Measurements from ENCODE around the gene COX10.

COX10 gene

DNA sequence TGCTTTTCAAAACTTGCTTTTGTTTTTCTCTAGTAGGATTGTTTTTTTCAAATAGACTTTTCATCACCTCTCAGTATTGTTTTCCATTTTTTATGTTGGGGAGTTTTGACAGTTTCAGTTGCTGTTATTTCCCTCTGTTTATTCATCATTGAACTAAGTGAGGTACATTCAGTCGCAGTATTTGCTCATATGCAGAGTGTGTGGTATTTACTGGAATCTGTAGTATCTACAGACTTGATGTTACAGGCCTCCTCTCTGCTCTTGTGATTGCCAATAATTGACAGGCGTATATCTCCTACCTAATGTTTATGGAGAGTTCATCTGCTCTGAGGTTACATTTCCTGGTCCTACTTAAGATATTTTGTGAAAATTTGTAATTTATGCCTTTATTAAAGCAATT is 49.6 kb downstream of the COX10 start:
- TF ChIP-seq SNAI2 (CRISPR knock-in tag; IDR thresholded peaks at IDR 0.05), result no peak
- ATAC-seq, result no peak

DNA sequence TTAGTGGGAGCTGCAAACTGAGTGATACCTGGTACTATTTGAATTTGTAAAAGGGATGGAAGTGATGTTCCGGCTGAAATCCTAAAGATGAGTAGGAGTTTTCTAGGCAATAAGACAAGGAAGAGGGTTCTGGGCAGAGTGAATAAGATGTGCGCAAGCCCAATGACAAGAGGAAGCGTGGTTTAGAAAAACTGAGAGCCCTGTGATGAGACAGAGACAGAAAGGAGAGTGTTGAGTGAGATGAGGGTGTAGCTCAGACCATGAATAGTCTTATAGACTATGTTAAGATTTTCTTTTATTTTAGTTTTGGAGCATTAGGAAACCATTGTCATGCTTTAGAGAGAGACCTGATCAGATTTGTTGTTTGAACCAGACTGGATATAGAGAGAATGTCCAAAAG is 50.2 kb downstream of the COX10 start:
- TF ChIP-seq SNAI2 (CRISPR knock-in tag; IDR thresholded peaks at IDR 0.05) (no peak), GLIS3 (CRISPR knock-in tag; IDR thresholded peaks at IDR 0.05) (no peak), ZNF70 (CRISPR knock-in tag; IDR thresholded peaks at IDR 0.05) (no peak), ZFP3 (CRISPR knock-in tag; IDR thresholded peaks at IDR 0.05) (no peak), ZNF8 (CRISPR knock-in tag; IDR thresholded peaks at IDR 0.05) (no peak), ARNTL (CRISPR knock-in tag; IDR thresholded peaks at IDR 0.05; ENCODE audit: borderline replicate concordance, low read depth) (no peak)
- TF ChIP-seq, protein P1, sequence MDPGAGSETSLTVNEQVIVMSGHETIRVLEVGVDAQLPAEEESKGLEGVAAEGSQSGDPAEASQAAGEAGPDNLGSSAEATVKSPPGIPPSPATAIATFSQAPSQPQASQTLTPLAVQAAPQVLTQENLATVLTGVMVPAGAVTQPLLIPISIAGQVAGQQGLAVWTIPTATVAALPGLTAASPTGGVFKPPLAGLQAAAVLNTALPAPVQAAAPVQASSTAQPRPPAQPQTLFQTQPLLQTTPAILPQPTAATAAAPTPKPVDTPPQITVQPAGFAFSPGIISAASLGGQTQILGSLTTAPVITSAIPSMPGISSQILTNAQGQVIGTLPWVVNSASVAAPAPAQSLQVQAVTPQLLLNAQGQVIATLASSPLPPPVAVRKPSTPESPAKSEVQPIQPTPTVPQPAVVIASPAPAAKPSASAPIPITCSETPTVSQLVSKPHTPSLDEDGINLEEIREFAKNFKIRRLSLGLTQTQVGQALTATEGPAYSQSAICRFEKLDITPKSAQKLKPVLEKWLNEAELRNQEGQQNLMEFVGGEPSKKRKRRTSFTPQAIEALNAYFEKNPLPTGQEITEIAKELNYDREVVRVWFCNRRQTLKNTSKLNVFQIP (CRISPR knock-in tag; IDR thresholded peaks at IDR 0.05; ENCODE audit: borderline replicate concordance, low read depth), result no peak
- TF ChIP-seq, protein P2, sequence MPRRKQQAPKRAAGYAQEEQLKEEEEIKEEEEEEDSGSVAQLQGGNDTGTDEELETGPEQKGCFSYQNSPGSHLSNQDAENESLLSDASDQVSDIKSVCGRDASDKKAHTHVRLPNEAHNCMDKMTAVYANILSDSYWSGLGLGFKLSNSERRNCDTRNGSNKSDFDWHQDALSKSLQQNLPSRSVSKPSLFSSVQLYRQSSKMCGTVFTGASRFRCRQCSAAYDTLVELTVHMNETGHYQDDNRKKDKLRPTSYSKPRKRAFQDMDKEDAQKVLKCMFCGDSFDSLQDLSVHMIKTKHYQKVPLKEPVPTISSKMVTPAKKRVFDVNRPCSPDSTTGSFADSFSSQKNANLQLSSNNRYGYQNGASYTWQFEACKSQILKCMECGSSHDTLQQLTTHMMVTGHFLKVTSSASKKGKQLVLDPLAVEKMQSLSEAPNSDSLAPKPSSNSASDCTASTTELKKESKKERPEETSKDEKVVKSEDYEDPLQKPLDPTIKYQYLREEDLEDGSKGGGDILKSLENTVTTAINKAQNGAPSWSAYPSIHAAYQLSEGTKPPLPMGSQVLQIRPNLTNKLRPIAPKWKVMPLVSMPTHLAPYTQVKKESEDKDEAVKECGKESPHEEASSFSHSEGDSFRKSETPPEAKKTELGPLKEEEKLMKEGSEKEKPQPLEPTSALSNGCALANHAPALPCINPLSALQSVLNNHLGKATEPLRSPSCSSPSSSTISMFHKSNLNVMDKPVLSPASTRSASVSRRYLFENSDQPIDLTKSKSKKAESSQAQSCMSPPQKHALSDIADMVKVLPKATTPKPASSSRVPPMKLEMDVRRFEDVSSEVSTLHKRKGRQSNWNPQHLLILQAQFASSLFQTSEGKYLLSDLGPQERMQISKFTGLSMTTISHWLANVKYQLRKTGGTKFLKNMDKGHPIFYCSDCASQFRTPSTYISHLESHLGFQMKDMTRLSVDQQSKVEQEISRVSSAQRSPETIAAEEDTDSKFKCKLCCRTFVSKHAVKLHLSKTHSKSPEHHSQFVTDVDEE (CRISPR knock-in tag; IDR thresholded peaks at IDR 0.05), result no peak
- TF ChIP-seq, protein P3, sequence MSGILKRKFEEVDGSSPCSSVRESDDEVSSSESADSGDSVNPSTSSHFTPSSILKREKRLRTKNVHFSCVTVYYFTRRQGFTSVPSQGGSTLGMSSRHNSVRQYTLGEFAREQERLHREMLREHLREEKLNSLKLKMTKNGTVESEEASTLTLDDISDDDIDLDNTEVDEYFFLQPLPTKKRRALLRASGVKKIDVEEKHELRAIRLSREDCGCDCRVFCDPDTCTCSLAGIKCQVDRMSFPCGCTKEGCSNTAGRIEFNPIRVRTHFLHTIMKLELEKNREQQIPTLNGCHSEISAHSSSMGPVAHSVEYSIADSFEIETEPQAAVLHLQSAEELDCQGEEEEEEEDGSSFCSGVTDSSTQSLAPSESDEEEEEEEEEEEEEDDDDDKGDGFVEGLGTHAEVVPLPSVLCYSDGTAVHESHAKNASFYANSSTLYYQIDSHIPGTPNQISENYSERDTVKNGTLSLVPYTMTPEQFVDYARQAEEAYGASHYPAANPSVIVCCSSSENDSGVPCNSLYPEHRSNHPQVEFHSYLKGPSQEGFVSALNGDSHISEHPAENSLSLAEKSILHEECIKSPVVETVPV (CRISPR knock-in tag; IDR thresholded peaks at IDR 0.05), result no peak
- ATAC-seq, result no peak

DNA sequence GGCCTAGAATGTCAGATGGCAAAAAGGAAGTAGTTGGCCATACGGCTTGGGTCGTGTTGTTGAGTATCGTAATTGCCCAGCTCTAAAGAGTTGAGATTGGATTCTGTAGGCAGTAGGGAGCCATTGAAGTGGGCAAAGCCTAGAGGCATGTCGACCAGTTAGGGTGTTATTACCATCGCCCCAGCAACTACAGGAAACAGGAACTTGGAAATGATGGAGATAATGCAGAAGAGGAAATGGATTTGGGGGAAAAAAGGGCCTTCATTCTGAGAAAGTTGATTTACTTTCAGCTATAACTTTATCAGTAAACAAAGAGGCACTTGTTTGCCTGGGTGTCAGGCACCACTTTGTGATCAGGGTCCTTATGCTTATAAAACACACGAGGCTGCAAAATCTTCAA is 52.6 kb downstream of the COX10 start:
- ATAC-seq, result no peak
- TF ChIP-seq, protein P2 (CRISPR knock-in tag; IDR thresholded peaks at IDR 0.05), result no peak
- TF ChIP-seq, protein P4, sequence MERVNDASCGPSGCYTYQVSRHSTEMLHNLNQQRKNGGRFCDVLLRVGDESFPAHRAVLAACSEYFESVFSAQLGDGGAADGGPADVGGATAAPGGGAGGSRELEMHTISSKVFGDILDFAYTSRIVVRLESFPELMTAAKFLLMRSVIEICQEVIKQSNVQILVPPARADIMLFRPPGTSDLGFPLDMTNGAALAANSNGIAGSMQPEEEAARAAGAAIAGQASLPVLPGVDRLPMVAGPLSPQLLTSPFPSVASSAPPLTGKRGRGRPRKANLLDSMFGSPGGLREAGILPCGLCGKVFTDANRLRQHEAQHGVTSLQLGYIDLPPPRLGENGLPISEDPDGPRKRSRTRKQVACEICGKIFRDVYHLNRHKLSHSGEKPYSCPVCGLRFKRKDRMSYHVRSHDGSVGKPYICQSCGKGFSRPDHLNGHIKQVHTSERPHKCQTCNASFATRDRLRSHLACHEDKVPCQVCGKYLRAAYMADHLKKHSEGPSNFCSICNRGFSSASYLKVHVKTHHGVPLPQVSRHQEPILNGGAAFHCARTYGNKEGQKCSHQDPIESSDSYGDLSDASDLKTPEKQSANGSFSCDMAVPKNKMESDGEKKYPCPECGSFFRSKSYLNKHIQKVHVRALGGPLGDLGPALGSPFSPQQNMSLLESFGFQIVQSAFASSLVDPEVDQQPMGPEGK (CRISPR knock-in tag; IDR thresholded peaks at IDR 0.05; ENCODE audit: borderline replicate concordance), result no peak
- TF ChIP-seq SNAI2 (CRISPR knock-in tag; IDR thresholded peaks at IDR 0.05) (no peak), ZNF8 (CRISPR knock-in tag; IDR thresholded peaks at IDR 0.05) (no peak), PPARA (CRISPR knock-in tag; IDR thresholded peaks at IDR 0.05; ENCODE audit: borderline replicate concordance) (no peak), CSDC2 (CRISPR knock-in tag; IDR thresholded peaks at IDR 0.05) (no peak), ESRRG (CRISPR knock-in tag; IDR thresholded peaks at IDR 0.05) (no peak), RARB (CRISPR knock-in tag; IDR thresholded peaks at IDR 0.05) (no peak), ZC3H10 (CRISPR knock-in tag; IDR thresholded peaks at IDR 0.05) (no peak), ZNF70 (CRISPR knock-in tag; IDR thresholded peaks at IDR 0.05) (no peak), ARNTL (CRISPR knock-in tag; IDR thresholded peaks at IDR 0.05; ENCODE audit: borderline replicate concordance, low read depth) (no peak), BACH2 (CRISPR knock-in tag; IDR thresholded peaks at IDR 0.05; ENCODE audit: borderline replicate concordance) (no peak), GLIS3 (CRISPR knock-in tag; IDR thresholded peaks at IDR 0.05) (no peak)
- TF ChIP-seq, protein P5, sequence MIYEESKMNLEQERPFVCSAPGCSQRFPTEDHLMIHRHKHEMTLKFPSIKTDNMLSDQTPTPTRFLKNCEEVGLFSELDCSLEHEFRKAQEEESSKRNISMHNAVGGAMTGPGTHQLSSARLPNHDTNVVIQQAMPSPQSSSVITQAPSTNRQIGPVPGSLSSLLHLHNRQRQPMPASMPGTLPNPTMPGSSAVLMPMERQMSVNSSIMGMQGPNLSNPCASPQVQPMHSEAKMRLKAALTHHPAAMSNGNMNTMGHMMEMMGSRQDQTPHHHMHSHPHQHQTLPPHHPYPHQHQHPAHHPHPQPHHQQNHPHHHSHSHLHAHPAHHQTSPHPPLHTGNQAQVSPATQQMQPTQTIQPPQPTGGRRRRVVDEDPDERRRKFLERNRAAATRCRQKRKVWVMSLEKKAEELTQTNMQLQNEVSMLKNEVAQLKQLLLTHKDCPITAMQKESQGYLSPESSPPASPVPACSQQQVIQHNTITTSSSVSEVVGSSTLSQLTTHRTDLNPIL (CRISPR knock-in tag; IDR thresholded peaks at IDR 0.05; ENCODE audit: low read depth), result no peak
- TF ChIP-seq, protein P3 (CRISPR knock-in tag; IDR thresholded peaks at IDR 0.05), result no peak
